ENCODE results near the gene NPB.

DNA sequence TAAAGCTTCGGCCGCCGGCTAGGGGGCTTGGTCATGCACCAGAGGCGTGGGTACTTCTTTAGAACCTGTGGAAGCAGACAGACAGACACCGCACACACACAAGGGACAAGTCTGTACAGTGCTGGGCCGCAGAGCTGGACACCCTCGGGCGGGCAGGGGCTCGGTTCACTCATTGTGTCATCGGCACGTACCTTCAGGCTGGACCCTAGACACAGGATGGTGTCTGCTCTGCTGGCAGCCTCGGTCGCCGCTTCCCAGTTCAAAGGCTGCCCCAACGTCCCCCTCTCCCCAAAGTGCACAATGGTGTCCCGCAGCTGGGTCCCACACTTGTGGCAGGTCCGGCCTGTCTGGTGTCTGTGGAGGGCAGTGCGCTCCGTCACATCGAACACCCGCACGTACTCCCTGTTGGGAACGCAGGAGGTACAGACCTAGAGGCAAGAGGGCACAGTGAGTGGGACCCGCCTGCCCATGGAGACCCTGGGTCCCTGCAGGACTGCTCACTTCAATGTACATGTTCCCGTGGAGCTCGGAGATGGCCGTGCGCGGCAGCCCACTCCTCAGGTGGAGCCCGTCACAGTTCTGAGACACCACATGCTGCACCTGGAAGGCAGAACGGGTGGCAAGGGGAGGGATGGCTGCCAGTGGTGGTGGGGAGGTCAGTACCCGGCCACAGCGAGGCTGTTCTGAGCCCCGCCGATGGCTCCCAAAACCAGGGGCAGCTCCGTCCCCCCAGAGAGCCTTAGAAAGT is 12.2 kb downstream of the NPB start:
- TF ChIP-seq, protein P1, sequence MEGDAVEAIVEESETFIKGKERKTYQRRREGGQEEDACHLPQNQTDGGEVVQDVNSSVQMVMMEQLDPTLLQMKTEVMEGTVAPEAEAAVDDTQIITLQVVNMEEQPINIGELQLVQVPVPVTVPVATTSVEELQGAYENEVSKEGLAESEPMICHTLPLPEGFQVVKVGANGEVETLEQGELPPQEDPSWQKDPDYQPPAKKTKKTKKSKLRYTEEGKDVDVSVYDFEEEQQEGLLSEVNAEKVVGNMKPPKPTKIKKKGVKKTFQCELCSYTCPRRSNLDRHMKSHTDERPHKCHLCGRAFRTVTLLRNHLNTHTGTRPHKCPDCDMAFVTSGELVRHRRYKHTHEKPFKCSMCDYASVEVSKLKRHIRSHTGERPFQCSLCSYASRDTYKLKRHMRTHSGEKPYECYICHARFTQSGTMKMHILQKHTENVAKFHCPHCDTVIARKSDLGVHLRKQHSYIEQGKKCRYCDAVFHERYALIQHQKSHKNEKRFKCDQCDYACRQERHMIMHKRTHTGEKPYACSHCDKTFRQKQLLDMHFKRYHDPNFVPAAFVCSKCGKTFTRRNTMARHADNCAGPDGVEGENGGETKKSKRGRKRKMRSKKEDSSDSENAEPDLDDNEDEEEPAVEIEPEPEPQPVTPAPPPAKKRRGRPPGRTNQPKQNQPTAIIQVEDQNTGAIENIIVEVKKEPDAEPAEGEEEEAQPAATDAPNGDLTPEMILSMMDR (IDR thresholded peaks at IDR 0.05; ENCODE audit: low read depth, low read length, poor library complexity, severe bottlenecking), result no peak
- no peak for TF ChIP-seq EZH2phosphoT487 (IDR thresholded peaks at IDR 0.05; ENCODE audit: borderline replicate concordance, low read length)

Data from DOHH2 (cell line).